ENCODE results near the gene KLHL26.
A peak's percentile ranks its signal among the peaks of the same experiment; 100 is the strongest.

KLHL26 gene

DNA sequence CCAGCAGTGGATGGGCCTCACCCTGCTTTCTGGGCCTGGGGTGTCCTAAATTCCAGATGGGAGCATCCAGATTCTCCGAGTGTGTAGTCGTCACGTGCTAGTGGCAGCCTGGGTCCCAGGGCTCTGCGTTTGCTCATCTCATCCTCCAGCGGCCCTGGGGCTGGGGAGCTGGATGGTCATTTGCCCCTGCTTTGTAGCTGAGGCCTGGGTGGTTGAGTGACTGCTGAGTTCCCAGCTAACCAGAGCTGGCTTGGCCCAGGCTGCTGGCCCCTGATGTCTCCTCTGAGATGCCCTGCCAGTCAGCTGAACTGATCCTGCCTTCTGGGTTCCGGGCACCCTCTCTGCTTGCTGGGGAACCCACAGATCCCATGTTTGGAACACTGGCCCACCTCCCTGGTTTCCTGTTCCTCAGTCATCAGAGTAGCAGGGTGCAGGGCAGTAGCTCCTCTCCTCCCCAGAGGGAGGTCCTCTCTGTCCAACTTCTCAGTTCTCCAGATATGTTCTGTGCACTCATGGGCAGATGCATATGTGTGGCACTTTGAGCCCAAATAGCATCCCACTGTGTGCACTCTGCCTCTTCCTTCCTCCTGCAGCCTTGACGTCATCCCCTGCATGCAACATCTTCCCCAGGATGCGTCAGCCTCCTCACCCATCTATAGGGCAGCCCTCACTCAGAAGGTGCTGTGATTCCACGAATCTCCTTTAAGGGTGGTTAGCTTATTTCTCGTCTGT lies 24.3 kb downstream of the KLHL26 start:
- ATAC-seq (replicated peaks), result no peak
- no peaks in the 10 kb centered on the region for H3K27me3 Mint-ChIP-seq
- peak overlapping the region in 1 of 2 donors; percentile 57 for H3K27ac Mint-ChIP-seq
- peaks cover 30 to 36% of the 10 kb centered on the region in 2 donors for H3K4me1 Mint-ChIP-seq (ENCODE audit: low read depth in 2 of 2)
- no peak for DNase-seq
- no peak overlapping the region for H3K4me3 Mint-ChIP-seq
- H3K9me3 Mint-ChIP-seq, result no peaks in the 10 kb centered on the region
- H3K36me3 Mint-ChIP-seq (ENCODE audit: insufficient read depth), result peaks cover 13% of the 10 kb centered on the region

DNA sequence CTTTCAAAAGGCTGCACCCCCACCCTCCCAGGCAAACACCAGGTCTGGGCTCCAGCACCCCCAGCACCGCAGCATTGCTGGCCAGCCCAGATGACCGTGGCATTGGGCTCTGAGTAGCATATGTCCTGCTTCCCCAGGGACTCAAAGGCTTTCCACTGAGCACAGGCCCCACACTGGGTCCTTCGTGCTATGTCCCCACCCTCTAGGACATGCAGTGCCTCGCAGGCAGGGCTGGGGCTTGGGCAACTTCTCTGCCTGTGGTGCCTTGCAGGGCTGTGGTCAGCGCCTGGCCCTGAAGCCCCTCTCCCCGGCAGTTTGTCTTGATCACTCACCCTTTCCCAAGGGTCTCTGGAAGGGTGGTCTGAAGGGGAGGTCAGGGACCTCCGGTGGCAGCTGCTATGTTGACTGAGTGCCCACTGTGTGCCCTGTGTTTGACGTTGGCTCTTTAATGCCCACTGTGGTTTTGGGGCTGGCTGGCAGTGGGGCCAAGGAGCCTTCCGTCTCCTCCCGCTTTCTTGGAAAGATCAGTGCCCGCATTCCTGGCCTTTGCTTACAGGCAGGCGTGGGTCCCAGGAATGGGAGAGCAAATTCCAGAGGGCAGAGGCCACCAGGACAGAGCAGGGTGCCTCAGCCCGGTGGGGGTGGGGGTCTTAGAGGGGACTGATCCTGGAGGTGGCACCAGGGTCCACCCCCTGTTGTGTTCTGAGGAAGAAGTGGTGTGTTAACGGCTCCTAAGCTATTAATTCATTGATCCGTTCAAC lies 26.3 kb downstream of the KLHL26 start:
- no peak overlapping the region for H3K4me3 Mint-ChIP-seq
- no peaks in the 10 kb centered on the region for H3K9me3 Mint-ChIP-seq
- peak overlapping the region in 1 of 2 donors; percentile 35 for H3K27ac Mint-ChIP-seq
- ATAC-seq (replicated peaks) (no peak), DNase-seq (no peak)
- H3K27me3 Mint-ChIP-seq, result no peaks in the 10 kb centered on the region
- peaks cover 21 to 27% of the 10 kb centered on the region in 2 donors for H3K4me1 Mint-ChIP-seq (ENCODE audit: low read depth in 2 of 2)
- H3K36me3 Mint-ChIP-seq (ENCODE audit: insufficient read depth), result peaks cover 20% of the 10 kb centered on the region

DNA sequence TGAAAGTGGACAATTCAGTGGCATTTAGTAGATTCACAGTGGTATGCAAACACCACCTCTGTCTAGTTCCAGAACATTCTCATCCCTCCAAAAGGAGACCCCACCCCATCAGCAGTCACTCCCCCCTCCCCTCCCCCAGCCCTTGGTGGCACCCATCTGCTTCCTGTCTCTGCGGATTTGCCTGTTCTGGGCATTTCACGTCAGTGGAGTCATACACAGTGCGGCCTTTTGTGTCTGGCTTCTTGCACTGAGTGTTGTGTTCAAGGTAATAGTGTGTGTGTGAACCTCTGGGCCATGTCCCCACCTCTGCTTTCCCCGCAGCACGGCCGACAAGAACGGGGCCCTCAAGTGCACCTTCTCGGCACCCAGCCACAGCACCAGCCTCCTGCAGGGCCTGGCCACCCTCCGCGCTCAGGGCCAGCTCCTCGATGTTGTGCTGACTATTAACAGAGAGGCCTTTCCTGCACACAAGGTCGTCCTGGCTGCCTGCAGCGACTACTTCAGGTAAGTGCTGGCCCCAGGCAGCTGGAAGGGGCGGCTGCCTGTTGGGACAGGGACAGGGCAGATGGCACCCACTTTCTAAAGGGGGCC lies 27.2 kb downstream of the KLHL26 start:
- Mint-ChIP-seq H3K27me3 (no peaks in the 10 kb centered on the region), H3K4me1 (ENCODE audit: low read depth in 2 of 2) (peaks cover 12 to 20% of the 10 kb centered on the region in 2 donors), H3K4me3 (no peak overlapping the region), H3K27ac (peak overlapping the region in 1 of 2 donors; percentile 35), H3K9me3 (no peaks in the 10 kb centered on the region), H3K36me3 (ENCODE audit: insufficient read depth) (peaks cover 25% of the 10 kb centered on the region)
- ATAC-seq (replicated peaks) (no peak), DNase-seq (no peak)

DNA sequence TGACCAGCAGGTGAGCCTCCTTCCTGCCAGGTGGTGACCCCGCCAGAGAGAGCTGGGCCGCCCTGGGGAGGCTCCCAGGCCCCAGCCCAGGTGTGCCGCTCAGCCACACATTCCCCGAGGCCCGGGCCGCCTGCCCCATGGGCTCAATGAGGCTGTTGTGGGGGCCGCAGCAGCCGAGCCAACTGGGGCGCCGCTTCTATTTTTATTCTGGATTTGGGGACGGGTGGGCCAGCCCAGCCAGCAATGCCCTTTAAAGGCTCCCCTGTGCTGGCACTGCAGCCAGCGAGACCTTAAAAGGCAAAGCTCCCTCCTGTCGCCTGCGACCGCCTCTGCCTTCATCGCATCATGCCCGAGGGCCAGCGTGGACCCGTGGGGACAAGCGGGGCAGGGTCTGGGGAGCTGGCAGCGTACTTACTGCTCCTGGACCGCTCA lies 29.0 kb downstream of the KLHL26 start:
- H3K27ac Mint-ChIP-seq, result no peak overlapping the region
- DNase-seq, result no peak
- no peaks in the 10 kb centered on the region for H3K27me3 Mint-ChIP-seq
- peaks cover 32% of the 10 kb centered on the region for H3K36me3 Mint-ChIP-seq (ENCODE audit: insufficient read depth)
- H3K4me1 Mint-ChIP-seq (ENCODE audit: low read depth in 2 of 2), result peaks cover 10 to 18% of the 10 kb centered on the region in 2 donors
- no peaks in the 10 kb centered on the region for H3K9me3 Mint-ChIP-seq
- no peak overlapping the region for H3K4me3 Mint-ChIP-seq
- no peak for ATAC-seq (replicated peaks)

DNA sequence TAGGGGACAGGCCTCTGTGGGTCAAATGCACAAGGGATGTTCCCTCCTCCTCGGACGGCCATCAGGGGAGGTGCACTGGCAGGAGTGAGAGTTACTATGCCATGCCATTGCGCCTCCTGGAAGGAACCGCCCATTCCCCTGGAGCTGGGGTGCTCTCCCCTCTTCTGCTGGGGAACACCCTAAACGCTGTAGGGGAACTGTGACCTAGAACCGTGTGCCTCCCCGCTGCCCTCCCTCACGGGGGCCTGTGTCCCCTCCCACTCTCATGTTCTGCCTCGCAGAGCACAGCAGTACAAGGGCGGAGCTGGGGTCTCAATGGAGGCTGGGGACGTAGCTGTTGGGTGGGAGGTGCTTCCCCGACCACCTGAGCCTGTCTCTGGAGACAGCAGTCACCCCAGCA lies 29.5 kb downstream of the KLHL26 start:
- Mint-ChIP-seq H3K27ac (no peak overlapping the region), H3K9me3 (no peaks in the 10 kb centered on the region), H3K4me3 (no peak overlapping the region), H3K36me3 (ENCODE audit: insufficient read depth) (peaks cover 33% of the 10 kb centered on the region), H3K4me1 (ENCODE audit: low read depth in 2 of 2) (peaks cover 8 to 15% of the 10 kb centered on the region in 2 donors), H3K27me3 (no peaks in the 10 kb centered on the region)
- DNase-seq, result no peak
- ATAC-seq (replicated peaks), result no peak

DNA sequence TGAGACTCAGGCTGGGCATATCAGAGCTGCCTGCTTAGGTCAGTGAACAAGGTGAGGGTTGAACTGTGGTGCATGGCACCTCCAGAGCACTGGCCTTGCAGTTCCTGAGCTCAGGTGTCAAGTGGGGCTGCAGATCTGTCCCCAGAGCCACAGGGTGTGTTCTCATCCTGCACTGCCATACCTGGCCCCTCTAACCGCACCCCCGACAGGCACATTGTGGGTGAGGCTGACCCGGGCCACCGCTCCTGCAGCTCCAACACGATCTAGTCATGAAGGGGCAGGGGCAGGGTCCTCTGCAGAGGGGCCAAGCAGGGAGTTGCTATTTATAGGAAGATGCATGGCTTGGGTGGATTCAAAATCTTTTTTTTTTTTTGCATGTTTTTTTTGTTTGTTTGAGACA lies 30.0 kb downstream of the KLHL26 start:
- peaks cover 4 to 12% of the 10 kb centered on the region in 2 donors for H3K4me1 Mint-ChIP-seq (ENCODE audit: low read depth in 2 of 2)
- H3K9me3 Mint-ChIP-seq, result no peaks in the 10 kb centered on the region
- ATAC-seq (replicated peaks), result no peak
- H3K27ac Mint-ChIP-seq, result no peak overlapping the region
- H3K27me3 Mint-ChIP-seq, result no peaks in the 10 kb centered on the region
- no peak overlapping the region for H3K4me3 Mint-ChIP-seq
- H3K36me3 Mint-ChIP-seq (ENCODE audit: insufficient read depth), result peaks cover 33% of the 10 kb centered on the region
- DNase-seq, result no peak

DNA sequence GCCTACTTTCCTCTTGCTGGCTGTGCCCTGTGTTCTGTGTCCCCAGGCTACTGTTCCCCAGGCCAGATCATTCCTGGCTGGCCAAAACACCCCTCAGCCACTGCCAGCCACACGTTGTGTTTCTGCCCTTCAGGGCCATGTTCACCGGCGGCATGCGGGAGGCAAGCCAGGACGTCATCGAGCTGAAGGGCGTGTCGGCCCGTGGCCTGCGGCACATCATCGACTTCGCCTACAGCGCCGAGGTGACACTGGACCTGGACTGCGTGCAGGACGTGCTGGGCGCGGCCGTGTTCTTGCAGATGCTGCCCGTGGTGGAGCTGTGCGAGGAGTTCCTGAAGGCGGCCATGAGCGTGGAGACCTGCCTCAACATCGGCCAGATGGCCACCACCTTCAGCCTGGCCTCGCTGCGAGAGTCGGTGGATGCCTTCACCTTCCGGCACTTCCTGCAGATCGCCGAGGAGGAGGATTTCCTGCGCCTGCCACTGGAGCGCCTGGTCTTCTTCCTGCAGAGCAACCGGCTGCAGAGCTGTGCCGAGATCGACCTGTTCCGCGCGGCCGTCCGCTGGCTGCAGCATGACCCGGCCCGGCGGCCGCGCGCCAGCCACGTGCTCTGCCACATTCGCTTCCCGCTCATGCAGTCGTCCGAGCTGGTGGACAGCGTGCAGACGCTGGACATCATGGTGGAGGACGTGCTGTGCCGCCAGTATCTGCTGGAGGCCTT lies 30.9 kb downstream of the KLHL26 start:
- H3K36me3 Mint-ChIP-seq (ENCODE audit: insufficient read depth), result peaks cover 32% of the 10 kb centered on the region
- H3K4me3 Mint-ChIP-seq, result no peak overlapping the region
- ATAC-seq (replicated peaks), result no peak

DNA sequence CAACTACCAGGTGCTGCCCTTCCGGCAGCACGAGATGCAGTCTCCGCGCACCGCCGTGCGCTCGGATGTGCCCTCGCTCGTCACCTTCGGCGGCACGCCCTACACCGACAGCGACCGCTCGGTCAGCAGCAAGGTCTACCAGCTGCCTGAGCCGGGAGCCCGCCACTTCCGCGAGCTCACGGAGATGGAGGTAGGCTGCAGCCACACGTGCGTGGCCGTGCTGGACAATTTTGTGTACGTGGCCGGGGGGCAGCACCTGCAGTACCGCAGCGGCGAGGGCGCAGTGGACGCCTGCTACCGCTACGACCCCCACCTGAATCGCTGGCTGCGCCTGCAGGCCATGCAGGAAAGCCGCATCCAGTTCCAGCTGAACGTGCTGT lies 31.4 kb downstream of the KLHL26 start:
- Mint-ChIP-seq H3K27me3 (no peaks in the 10 kb centered on the region), H3K9me3 (no peaks in the 10 kb centered on the region), H3K36me3 (ENCODE audit: insufficient read depth) (peaks cover 31% of the 10 kb centered on the region), H3K27ac (no peak overlapping the region), H3K4me3 (no peak overlapping the region), H3K4me1 (ENCODE audit: low read depth in 2 of 2) (peaks cover 2 to 6% of the 10 kb centered on the region in 2 donors)
- ATAC-seq (replicated peaks) (no peak), DNase-seq (no peak)

More for the DNA sequence above, 30.9 kb downstream of the KLHL26 start:
- peaks cover 4 to 10% of the 10 kb centered on the region in 2 donors for H3K4me1 Mint-ChIP-seq (ENCODE audit: low read depth in 2 of 2)
- no peak for DNase-seq
- H3K27ac Mint-ChIP-seq, result no peak overlapping the region
- H3K9me3 Mint-ChIP-seq, result no peaks in the 10 kb centered on the region
- no peaks in the 10 kb centered on the region for H3K27me3 Mint-ChIP-seq

DNA sequence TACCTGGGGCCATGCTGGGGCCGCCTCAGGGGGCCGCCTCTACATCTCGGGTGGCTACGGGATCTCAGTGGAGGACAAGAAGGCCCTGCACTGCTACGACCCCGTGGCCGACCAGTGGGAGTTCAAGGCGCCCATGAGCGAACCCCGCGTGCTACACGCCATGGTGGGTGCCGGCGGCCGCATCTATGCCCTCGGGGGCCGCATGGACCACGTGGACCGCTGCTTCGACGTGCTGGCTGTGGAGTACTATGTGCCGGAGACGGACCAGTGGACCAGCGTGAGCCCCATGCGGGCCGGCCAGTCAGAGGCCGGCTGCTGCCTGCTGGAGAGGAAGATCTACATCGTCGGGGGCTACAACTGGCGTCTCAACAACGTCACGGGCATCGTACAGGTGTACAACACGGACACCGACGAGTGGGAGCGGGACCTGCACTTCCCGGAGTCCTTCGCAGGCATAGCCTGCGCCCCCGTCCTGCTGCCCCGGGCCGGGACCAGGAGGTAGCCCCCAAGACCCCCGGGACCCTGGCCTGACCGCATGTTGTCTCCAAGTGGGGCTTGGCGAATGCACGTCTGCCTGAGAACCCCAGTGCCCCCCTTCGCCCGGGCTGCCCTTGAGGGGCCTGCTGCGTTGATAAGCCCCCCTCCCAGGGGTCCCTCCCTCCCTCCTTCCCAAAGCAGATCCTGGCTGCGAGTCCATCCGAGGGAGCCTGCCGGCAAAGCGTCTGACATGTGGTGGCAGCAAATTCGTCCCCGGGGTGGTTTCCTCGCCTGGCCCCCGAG lies 32.1 kb downstream of the KLHL26 start:
- Mint-ChIP-seq H3K4me1 (ENCODE audit: low read depth in 2 of 2) (peaks cover 0 to 4% of the 10 kb centered on the region in 2 donors), H3K27ac (no peak overlapping the region), H3K36me3 (ENCODE audit: insufficient read depth) (peaks cover 33% of the 10 kb centered on the region), H3K27me3 (no peaks in the 10 kb centered on the region), H3K4me3 (no peak overlapping the region), H3K9me3 (no peaks in the 10 kb centered on the region)
- ATAC-seq (replicated peaks) (no peak), DNase-seq (no peak)

DNA sequence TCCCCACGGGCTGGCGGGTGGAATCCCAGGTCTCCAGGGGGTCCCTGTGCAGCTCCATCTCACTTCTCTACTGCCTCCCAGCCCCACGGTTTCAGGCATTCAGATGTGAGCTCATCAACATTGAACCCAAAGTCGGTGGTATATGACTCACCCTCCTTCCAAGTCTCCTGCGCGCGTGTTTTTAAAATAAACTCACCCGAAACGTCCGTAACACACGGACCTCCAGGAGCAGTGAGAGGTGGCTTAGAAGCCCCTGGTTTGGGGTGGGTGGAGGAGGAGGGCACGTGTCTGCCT lies 32.6 kb downstream of the KLHL26 start:
- peak overlapping the region in 1 of 2 donors; percentile 82 for H3K27ac Mint-ChIP-seq
- peaks cover 0 to 4% of the 10 kb centered on the region in 2 donors for H3K4me1 Mint-ChIP-seq (ENCODE audit: low read depth in 2 of 2)
- no peaks in the 10 kb centered on the region for H3K27me3 Mint-ChIP-seq
- H3K4me3 Mint-ChIP-seq, result no peak overlapping the region
- ATAC-seq (replicated peaks), result no peak
- H3K9me3 Mint-ChIP-seq, result no peaks in the 10 kb centered on the region
- no peak for DNase-seq
- peaks cover 33% of the 10 kb centered on the region for H3K36me3 Mint-ChIP-seq (ENCODE audit: insufficient read depth)

DNA sequence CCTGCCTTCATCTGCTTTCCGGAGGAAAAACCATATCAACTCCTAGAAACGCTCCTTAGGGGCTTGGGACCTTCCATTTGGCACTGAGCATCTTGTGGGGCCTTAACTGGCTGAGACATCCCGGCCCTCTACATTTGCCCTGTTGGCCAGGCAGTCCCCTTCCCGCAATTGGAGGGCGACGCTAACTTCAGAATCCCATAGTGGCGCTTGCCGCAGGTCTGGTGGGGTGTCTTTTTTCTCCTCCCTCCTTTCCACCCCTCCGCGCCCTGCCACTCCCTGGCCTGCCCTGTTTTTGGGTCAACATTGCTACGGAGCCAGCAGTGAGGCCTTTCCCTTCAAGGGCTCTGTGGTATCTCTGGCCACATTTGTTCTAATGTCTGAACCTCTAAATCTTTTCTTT lies 33.1 kb downstream of the KLHL26 start:
- no peaks in the 10 kb centered on the region for H3K9me3 Mint-ChIP-seq
- peaks cover 33% of the 10 kb centered on the region for H3K36me3 Mint-ChIP-seq (ENCODE audit: insufficient read depth)
- no peak for ATAC-seq (replicated peaks)
- no peak for DNase-seq
- H3K27me3 Mint-ChIP-seq, result no peaks in the 10 kb centered on the region
- peaks cover 0 to 4% of the 10 kb centered on the region in 2 donors for H3K4me1 Mint-ChIP-seq (ENCODE audit: low read depth in 2 of 2)
- H3K27ac Mint-ChIP-seq, result peak overlapping the region in 1 of 2 donors; percentile 82
- no peak overlapping the region for H3K4me3 Mint-ChIP-seq

DNA sequence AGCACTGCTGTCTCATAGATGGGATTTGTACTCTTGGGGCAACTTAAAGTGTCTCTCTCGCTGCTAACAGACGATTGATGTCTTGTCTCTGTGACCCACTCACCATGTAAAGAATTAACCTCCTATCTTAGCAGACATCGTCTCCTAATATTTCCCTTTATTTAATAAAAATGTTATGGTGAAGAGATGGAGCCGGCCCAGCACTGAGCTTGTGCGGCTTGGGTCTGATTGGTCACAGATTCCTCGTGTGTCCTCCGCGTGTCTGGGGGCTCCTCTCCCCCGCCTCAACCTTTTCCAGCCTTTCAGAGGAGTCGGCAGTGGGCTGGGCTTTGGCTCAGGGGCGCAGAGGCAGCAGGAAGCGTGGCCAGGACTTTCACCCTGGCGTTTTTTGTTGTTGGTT lies 33.5 kb downstream of the KLHL26 start:
- ATAC-seq (replicated peaks) (no peak), DNase-seq (no peak)
- peaks cover 33% of the 10 kb centered on the region for H3K36me3 Mint-ChIP-seq (ENCODE audit: insufficient read depth)
- no peak overlapping the region for H3K4me3 Mint-ChIP-seq
- H3K27me3 Mint-ChIP-seq, result no peaks in the 10 kb centered on the region
- H3K4me1 Mint-ChIP-seq (ENCODE audit: low read depth in 2 of 2), result peaks cover 0 to 4% of the 10 kb centered on the region in 2 donors
- no peaks in the 10 kb centered on the region for H3K9me3 Mint-ChIP-seq
- no peak overlapping the region for H3K27ac Mint-ChIP-seq
